ENCODE data around the gene UQCC2.

UQCC2 gene

DNA sequence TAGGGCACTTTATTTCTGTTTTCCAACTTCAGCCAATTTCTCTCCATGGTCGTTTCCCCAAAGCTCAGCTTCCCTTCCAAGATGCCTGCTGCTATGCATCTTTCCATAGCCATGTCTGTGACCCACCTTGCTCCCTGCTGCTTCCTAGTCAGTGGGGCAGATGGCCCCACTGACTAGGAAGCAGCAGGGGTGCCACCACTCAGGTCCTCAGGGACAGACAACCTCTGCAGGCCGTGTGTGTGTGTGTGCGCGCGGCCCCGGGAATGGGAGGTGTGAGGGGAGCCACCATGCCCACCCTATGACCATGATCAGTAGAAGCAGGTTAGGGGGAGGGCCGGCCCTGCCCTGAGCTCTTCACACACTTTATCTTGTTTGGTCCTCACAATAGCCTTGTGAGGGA, 37.9 kb upstream of the UQCC2 start:
- no peaks in the 10 kb centered on the region for H3K36me3 ChIP-seq (ENCODE audit: insufficient read depth, low read length)
- peaks cover 39% of the 10 kb centered on the region for H3K4me1 ChIP-seq (ENCODE audit: insufficient read depth, low read length)
- no peak overlapping the region for H3K4me3 ChIP-seq (ENCODE audit: low read length)
- no peaks in the 10 kb centered on the region for H3K27me3 ChIP-seq (ENCODE audit: insufficient read depth, low read length)
- no peaks in the 10 kb centered on the region for H3K9me3 ChIP-seq (ENCODE audit: low read length)
- H2AFZ ChIP-seq (ENCODE audit: low read depth, low read length) = no peak overlapping the region

DNA sequence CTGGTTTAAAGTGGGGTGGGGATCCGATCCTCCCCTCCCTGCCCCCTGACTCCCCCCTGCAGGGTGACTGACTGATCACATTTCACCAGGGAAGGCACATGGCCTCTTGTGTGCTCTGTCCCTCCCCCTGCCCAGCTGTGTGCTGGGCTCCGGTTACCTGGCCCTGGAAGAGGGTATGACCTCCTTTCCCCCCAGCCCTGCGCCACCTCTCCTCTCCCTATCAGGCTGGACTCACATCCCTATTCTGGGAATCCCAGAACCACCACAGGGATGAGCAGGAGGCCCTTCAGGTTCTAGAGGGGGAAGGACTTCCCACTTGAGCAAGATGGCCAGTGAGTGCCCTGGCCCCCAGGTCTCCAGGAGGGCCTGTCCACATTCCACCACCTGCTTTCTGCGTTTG, 37.3 kb upstream of the UQCC2 start:
- Histone ChIP-seq H3K4me1 (ENCODE audit: insufficient read depth, low read length) (peaks cover 39% of the 10 kb centered on the region), H3K36me3 (ENCODE audit: insufficient read depth, low read length) (no peaks in the 10 kb centered on the region), H3K4me3 (ENCODE audit: low read length) (no peak overlapping the region), H2AFZ (ENCODE audit: low read depth, low read length) (no peak overlapping the region), H3K9me3 (ENCODE audit: low read length) (no peaks in the 10 kb centered on the region), H3K27me3 (ENCODE audit: insufficient read depth, low read length) (no peaks in the 10 kb centered on the region)

DNA sequence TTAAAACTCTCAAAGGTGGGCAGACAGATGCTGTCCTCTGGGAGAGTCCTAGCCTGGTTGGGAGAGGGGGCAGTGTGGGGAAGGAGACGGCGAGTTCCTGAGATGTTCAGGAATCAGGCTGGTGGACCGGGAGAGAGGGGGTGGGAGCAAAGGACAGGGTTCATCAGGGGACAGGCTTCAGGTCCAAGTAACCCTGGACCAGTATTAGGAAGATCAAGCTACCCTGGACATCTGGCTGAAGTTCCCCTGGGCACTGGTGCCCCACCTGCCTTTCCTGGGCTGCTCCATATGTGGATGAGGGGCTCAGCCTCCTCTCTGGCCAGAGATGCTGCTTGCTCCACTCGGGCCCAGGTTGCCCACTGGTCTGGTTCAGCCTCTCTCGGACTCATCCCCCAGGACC, 36.3 kb upstream of the UQCC2 start:
- Histone ChIP-seq H3K27me3 (ENCODE audit: insufficient read depth, low read length) (no peaks in the 10 kb centered on the region), H3K9me3 (ENCODE audit: low read length) (no peaks in the 10 kb centered on the region), H2AFZ (ENCODE audit: low read depth, low read length) (no peak overlapping the region), H3K4me1 (ENCODE audit: insufficient read depth, low read length) (peaks cover 39% of the 10 kb centered on the region), H3K36me3 (ENCODE audit: insufficient read depth, low read length) (no peaks in the 10 kb centered on the region), H3K4me3 (ENCODE audit: low read length) (no peak overlapping the region)

DNA sequence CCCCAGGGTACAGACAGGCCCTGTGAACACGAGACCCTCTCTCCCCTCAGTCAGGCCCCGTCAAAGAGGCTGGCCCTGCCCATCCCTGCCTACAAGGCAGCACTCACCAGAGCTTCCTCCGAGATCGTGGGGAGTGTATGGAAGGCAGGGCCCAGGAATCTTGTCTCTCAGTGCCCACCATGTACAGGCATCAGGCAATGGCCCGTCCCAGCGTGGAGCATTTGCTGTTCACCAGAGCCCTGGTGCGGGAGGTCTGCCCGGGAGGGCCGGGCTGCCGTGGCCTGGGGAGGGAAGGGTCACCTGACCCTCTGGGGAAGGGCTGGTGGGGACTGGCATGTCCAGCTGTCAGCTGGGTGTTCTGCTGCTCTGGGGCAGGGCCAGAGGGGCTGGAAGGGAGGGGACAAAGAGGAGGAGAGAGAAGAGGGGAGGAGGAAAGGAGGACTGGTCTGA, 35.2 kb upstream of the UQCC2 start, which contains the start of gene IP6K3:
TSS of gene IP6K3 (minus strand) at position 255 of the 450 bp plus-strand sequence. CDS start 11,429 bp downstream, outside the sequence.
- no peak within 1 kb of the TSS for H2AFZ ChIP-seq (ENCODE audit: low read depth, low read length)
- H3K4me3 ChIP-seq (ENCODE audit: low read length) = no peak within 1 kb of the TSS
- H3K27me3 ChIP-seq (ENCODE audit: insufficient read depth, low read length) = peaks cover 4% of the 10 kb centered on the region
- no peaks in the 10 kb centered on the region for H3K36me3 ChIP-seq (ENCODE audit: insufficient read depth, low read length)
- H3K4me1 ChIP-seq (ENCODE audit: insufficient read depth, low read length) = peaks cover 29% of the 10 kb centered on the region
- no peaks in the 10 kb centered on the region for H3K9me3 ChIP-seq (ENCODE audit: low read length)

DNA sequence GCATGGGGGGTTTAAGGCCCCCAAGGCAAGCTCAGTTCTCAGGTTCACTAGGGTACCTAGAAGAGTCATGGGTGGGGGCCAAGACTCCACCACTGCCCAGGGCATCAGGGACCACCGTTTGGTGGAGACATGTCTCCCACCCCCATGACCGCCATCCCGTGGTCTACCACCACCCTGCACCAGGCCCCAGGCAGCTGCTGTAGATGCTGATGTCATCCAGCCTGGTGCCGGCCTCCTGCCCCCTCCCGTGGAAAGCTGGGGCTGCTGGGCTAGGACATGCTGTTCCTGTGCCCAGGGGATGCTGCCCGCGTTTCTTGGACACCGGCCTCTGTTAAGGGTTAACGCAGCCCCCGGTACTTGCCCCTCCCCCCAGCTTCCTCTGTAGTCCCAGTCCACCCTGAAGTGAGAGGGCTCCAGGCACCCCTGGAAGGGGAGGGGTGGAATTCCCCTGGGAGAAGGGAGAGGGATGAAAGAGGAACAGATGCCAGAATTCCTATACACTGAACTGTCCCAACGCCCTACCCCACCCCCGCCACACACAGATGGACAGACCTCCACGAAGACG, 34.6 kb upstream of the UQCC2 start:
- Histone ChIP-seq H3K36me3 (ENCODE audit: insufficient read depth, low read length) (no peaks in the 10 kb centered on the region), H3K4me3 (ENCODE audit: low read length) (no peak overlapping the region), H3K27me3 (ENCODE audit: insufficient read depth, low read length) (peaks cover 4% of the 10 kb centered on the region), H2AFZ (ENCODE audit: low read depth, low read length) (no peak overlapping the region), H3K9me3 (ENCODE audit: low read length) (no peaks in the 10 kb centered on the region), H3K4me1 (ENCODE audit: insufficient read depth, low read length) (peaks cover 28% of the 10 kb centered on the region)

DNA sequence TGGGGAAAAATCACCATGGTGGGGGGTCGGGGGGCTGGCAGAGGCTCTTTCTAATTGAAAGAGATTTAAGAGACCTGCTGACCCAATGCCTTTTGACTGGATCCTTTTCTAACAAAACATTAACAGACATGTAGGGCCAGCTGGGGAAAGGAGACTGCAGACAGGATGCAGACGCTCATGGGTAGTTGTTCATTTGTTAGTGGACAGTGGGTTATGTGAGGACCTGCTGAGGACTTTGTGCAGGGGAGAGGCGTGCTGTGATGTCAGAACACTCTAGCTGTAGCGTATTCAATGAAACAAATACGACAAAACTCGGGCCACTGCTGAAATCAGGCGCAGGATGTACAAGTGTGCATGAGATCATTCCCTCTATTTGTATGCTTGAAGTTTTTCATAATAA, 34.0 kb upstream of the UQCC2 start:
- no peaks in the 10 kb centered on the region for H3K36me3 ChIP-seq (ENCODE audit: insufficient read depth, low read length)
- no peak overlapping the region for H3K4me3 ChIP-seq (ENCODE audit: low read length)
- H3K4me1 ChIP-seq (ENCODE audit: insufficient read depth, low read length) = peaks cover 28% of the 10 kb centered on the region
- H2AFZ ChIP-seq (ENCODE audit: low read depth, low read length) = no peak overlapping the region
- no peaks in the 10 kb centered on the region for H3K9me3 ChIP-seq (ENCODE audit: low read length)
- H3K27me3 ChIP-seq (ENCODE audit: insufficient read depth, low read length) = peaks cover 4% of the 10 kb centered on the region

DNA sequence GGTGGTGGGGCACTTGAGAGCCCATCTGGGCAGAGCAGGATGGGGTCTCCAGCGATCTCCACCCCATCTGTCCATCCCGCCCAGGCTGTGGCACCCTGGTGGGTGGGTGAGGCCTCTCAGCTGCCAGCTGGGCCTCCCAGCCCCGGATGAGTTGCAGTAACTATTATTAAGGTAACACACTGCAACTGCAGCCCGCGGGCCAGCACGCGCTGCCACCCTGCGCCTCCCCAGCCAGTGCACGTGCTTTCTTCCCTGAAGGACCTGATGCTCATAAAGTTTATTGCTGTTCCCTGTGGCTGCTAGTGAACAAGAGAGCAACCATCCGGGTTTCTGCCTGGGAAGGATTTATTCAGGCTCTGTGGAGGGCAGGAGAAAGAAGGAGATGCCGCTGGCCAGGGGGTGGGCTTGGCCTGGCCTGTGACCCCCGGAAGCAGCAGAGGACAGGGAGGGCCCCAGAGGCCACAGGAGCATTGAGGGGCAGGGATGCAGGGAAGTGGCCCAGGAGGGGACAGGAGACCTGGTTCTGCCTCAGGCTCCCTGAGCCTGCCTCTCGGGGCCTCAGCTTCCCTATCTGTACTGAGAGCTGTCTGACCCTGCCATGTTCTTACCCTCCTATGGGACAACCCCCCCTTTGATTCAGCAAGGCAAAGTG, 33.5 kb upstream of the UQCC2 start:
- Histone ChIP-seq H3K27me3 (ENCODE audit: insufficient read depth, low read length) (peaks cover 4% of the 10 kb centered on the region), H3K9me3 (ENCODE audit: low read length) (no peaks in the 10 kb centered on the region), H2AFZ (ENCODE audit: low read depth, low read length) (no peak overlapping the region), H3K4me3 (ENCODE audit: low read length) (no peak overlapping the region), H3K36me3 (ENCODE audit: insufficient read depth, low read length) (no peaks in the 10 kb centered on the region), H3K4me1 (ENCODE audit: insufficient read depth, low read length) (peaks cover 28% of the 10 kb centered on the region)

DNA sequence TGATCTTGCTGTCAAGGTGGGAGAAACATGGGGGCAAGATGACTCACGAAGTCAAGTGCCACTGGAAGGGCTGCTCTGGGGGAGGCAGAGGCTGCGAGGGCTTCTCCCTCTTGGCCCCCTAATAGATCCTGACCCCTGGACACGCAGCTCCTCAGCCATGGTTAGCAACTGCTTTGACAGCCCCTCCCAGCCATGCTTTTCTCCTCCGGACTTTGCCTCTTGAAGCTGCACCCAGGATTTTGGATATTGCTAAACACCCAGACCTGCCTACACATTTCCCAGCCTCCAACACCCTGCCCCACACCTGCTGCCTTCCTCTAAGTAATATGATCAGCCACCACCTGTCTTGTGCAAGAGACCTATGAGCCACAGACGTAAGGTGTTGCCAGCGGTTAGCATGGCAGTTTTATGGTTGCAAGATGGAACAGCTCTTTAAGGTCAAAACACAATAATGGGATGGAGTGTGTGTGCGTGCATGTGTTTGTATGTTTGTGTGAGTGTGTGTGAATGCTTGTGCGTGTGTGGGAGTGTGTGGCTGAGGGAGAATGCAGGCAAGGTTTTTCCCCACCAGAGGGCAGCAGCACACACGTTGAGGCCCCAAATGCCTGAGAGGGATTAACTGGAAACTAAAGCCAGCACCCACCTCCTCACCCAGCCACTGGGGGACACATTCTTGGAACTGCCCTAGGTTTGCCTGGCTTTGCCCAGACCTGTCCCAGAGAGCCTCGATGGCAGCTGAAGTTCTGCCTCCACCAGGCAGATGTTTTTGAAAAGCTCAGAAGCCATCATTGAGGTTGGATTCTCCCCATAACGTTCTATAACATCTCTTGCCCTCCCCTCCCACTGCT, 32.7 kb upstream of the UQCC2 start:
- Histone ChIP-seq H3K9me3 (ENCODE audit: low read length) (no peaks in the 10 kb centered on the region), H2AFZ (ENCODE audit: low read depth, low read length) (no peak overlapping the region), H3K4me1 (ENCODE audit: insufficient read depth, low read length) (peaks cover 28% of the 10 kb centered on the region), H3K4me3 (ENCODE audit: low read length) (no peak overlapping the region), H3K27me3 (ENCODE audit: insufficient read depth, low read length) (peaks cover 4% of the 10 kb centered on the region), H3K36me3 (ENCODE audit: insufficient read depth, low read length) (no peaks in the 10 kb centered on the region)

DNA sequence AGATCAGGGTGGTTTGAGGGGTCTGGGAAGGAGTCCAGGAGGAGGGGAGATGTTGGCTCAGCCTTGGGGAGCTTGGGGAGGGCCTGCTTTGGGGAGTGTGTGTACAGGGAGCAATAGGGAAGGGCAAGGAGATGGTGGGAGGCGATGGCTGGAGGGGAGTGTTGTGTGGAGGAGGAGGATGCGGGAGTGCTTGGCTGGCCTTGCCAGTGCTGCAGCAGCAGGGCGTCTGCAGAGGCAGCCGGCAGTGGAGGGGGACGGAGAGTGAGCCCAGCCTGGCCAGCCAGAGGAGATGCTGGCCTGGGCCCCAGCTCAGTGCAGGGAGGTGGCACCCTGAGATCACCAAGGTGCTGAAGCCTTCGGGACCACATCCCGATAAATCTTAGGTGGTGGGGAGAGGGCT, 31.3 kb upstream of the UQCC2 start:
- Histone ChIP-seq H2AFZ (ENCODE audit: low read depth, low read length) (no peak overlapping the region), H3K4me3 (ENCODE audit: low read length) (no peak overlapping the region), H3K9me3 (ENCODE audit: low read length) (no peaks in the 10 kb centered on the region), H3K4me1 (ENCODE audit: insufficient read depth, low read length) (peaks cover 26% of the 10 kb centered on the region), H3K36me3 (ENCODE audit: insufficient read depth, low read length) (no peaks in the 10 kb centered on the region), H3K27me3 (ENCODE audit: insufficient read depth, low read length) (peaks cover 9% of the 10 kb centered on the region)

DNA sequence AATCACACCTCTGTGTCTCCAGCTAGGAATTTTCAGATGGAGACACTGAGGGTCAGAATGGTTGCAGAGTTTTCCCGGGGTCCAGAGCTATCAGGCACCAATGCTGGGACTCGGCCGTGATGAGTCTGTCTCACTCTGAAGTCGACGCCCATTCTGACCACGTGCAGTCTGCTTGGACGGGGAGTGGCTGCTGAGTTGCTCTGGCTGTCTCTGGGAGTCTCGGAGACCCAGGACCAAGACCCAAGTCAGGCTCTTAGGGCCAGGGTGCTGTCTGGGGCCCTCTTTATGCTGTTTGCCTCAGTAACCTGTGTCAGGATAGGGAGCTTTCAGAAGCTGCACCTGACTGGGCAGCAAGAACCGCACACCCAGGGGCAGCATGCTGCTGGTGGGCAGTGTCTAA, 30.6 kb upstream of the UQCC2 start:
- Histone ChIP-seq H3K36me3 (ENCODE audit: insufficient read depth, low read length) (no peaks in the 10 kb centered on the region), H3K9me3 (ENCODE audit: low read length) (no peaks in the 10 kb centered on the region), H3K4me3 (ENCODE audit: low read length) (no peak overlapping the region), H2AFZ (ENCODE audit: low read depth, low read length) (no peak overlapping the region), H3K27me3 (ENCODE audit: insufficient read depth, low read length) (peaks cover 9% of the 10 kb centered on the region), H3K4me1 (ENCODE audit: insufficient read depth, low read length) (peaks cover 24% of the 10 kb centered on the region)

DNA sequence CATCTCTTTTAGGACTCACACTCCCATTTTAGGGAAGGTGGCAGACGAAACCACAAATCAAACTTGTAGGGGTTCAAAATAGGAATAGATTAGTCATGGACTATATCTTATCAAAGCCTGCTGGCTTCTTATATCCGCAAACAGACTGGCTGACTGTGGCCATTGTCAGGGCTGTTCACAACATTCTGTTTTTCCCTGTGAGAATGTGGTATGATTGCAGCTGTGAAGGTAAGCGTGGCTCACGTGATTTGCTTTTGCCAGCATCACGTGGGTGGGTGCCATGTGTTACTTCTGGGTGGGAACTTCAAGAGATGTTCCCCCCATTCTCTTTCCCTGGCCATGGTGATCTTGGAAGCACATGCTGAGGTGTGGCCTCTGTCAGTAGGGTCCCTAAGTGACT, 29.3 kb upstream of the UQCC2 start:
- Histone ChIP-seq H3K4me1 (ENCODE audit: insufficient read depth, low read length) (peaks cover 11% of the 10 kb centered on the region), H3K9me3 (ENCODE audit: low read length) (no peaks in the 10 kb centered on the region), H3K4me3 (ENCODE audit: low read length) (no peak overlapping the region), H3K36me3 (ENCODE audit: insufficient read depth, low read length) (no peaks in the 10 kb centered on the region), H3K27me3 (ENCODE audit: insufficient read depth, low read length) (peaks cover 9% of the 10 kb centered on the region), H2AFZ (ENCODE audit: low read depth, low read length) (no peak overlapping the region)

DNA sequence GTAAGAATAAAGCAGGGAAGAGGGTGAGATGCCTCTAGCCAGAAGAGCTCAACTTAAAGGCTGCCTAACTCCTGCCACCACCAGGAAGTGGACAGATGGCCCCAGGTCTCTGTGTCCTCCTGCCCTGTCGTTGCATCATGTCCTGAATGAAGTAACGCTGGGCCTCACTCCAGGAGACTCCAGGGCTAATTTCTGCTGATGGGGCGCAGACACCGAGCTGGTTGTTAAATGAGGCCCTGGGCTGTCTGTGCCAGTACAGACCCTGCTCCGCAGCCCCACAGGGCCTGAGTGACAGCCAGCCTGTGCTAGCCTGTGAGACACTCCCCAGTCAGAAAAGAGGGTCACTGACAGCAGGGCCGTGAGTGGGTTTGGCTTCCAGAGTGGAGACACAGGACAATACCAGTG, 28.7 kb upstream of the UQCC2 start:
- no peaks in the 10 kb centered on the region for H3K36me3 ChIP-seq (ENCODE audit: insufficient read depth, low read length)
- no peak overlapping the region for H2AFZ ChIP-seq (ENCODE audit: low read depth, low read length)
- peaks cover 6% of the 10 kb centered on the region for H3K4me1 ChIP-seq (ENCODE audit: insufficient read depth, low read length)
- H3K4me3 ChIP-seq (ENCODE audit: low read length) = no peak overlapping the region
- H3K9me3 ChIP-seq (ENCODE audit: low read length) = no peaks in the 10 kb centered on the region
- H3K27me3 ChIP-seq (ENCODE audit: insufficient read depth, low read length) = peaks cover 9% of the 10 kb centered on the region

DNA sequence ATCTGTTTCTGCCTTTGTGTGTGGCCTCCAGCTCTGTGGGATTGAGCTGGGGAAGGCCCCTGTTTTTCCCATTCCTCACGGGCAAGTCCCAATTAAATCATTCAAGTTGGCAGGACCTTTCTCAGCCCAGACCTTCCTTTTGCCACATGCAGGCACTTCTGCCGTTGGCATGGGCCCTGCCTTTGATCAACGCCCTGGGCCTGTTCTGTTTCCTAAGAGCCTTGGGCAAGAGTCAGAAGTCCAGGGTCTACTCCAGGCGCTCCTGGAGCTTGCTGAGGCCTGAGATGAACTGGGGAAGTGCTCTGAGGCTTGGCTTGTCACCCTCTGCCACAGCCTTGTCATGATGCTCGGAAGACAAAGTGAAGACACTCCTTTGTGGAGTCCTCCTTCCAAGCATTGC, 28.1 kb upstream of the UQCC2 start:
- Histone ChIP-seq H3K36me3 (ENCODE audit: insufficient read depth, low read length) (no peaks in the 10 kb centered on the region), H2AFZ (ENCODE audit: low read depth, low read length) (no peak overlapping the region), H3K4me1 (ENCODE audit: insufficient read depth, low read length) (peaks cover 1% of the 10 kb centered on the region), H3K27me3 (ENCODE audit: insufficient read depth, low read length) (peaks cover 9% of the 10 kb centered on the region), H3K4me3 (ENCODE audit: low read length) (no peak overlapping the region), H3K9me3 (ENCODE audit: low read length) (no peaks in the 10 kb centered on the region)

Data from neuron (in vitro differentiated cells).